ENCODE results near the gene FGD2.

DNA sequence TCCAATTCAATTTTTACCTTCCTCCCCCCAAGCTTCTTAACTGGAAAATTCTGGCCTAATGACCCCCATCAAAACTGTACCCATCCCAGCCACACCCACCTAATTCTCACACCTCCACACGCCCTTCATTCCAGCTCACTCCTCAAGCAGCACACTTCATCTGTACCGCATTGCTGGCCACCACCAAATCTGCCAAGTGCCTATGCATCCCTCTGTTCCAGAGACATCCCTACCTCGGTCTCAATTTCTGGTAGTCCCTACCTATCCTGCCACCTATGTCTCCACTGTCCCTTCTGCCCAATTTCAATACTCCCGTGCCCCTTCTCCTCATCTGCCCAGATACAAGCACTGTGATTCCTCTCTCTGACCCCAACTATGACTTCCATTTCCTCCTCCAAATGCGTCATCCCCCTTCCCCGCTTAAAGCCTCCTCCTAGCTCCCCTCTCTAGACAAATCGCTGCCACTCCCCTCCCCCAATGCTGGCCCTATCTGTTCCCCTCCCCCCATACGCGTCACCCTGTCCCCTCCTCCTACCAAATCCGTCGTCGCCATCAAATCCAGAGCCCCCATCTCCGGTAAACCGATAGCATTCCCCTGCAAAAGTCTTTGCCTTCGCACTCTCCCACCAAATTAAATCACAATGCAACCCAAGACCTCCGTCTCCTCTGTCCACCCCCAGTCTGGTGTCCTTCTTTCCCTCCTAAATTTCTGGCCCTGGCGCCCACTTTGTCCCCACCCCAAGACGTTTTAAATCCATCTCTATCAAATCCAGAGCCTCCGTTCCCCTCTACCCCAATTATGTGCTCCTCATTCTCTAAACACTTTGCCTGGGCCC lies 20.7 kb upstream of the FGD2 start:
- TF ChIP-seq CTCF (IDR thresholded peaks at IDR 0.05), result no peak
- no peak for TF ChIP-seq POLR2A (IDR thresholded peaks at IDR 0.05)
